ENCODE data around the gene CD180. TPM values are rescaled to one million over a fixed set of nuclear protein-coding genes. Genes with fewer than 3 reads are reported as not detected.

The CD180 gene
- total RNA-seq, 3 donors from 2014 or later: 0.87 to 1.4 (median 1.3) TPM

- TF ChIP-seq, protein P1, sequence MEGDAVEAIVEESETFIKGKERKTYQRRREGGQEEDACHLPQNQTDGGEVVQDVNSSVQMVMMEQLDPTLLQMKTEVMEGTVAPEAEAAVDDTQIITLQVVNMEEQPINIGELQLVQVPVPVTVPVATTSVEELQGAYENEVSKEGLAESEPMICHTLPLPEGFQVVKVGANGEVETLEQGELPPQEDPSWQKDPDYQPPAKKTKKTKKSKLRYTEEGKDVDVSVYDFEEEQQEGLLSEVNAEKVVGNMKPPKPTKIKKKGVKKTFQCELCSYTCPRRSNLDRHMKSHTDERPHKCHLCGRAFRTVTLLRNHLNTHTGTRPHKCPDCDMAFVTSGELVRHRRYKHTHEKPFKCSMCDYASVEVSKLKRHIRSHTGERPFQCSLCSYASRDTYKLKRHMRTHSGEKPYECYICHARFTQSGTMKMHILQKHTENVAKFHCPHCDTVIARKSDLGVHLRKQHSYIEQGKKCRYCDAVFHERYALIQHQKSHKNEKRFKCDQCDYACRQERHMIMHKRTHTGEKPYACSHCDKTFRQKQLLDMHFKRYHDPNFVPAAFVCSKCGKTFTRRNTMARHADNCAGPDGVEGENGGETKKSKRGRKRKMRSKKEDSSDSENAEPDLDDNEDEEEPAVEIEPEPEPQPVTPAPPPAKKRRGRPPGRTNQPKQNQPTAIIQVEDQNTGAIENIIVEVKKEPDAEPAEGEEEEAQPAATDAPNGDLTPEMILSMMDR (IDR thresholded peaks at IDR 0.05): no peak
- Histone ChIP-seq H3K4me1 (ENCODE audit: low read depth) (no peaks in the 10 kb centered on the region), H3K4me3 (no peak overlapping the region), H3K9me3 (no peaks in the 10 kb centered on the region), H3K36me3 (ENCODE audit: low read depth) (no peaks in the 10 kb centered on the region)
- DNase-seq (no peak), ATAC-seq (no peak)
- intact Hi-C loops (cut with DNase I, micrococcal nuclease): no loop called here
These were observed 35.6 kb downstream of the CD180 start for GRCh38 chr5:67160985-67161384.

- Histone ChIP-seq H3K4me3 (no peak overlapping the region), H3K9me3 (no peaks in the 10 kb centered on the region), H3K36me3 (ENCODE audit: low read depth) (no peaks in the 10 kb centered on the region), H3K4me1 (ENCODE audit: low read depth) (no peaks in the 10 kb centered on the region)
- no peak for ATAC-seq
- TF ChIP-seq, protein P1 (IDR thresholded peaks at IDR 0.05): no peak
- intact Hi-C loops (cut with DNase I, micrococcal nuclease): no loop called here
- DNase-seq: no peak
These were observed 36.3 kb downstream of the CD180 start for GRCh38 chr5:67160272-67160671.

- peak in 2 of 3 donors; percentile 45 to 67 for DNase-seq
- TF ChIP-seq, protein P1 (IDR thresholded peaks at IDR 0.05): peak; percentile 67
- Histone ChIP-seq H3K36me3 (ENCODE audit: low read depth) (no peaks in the 10 kb centered on the region), H3K4me3 (no peak overlapping the region), H3K4me1 (ENCODE audit: low read depth) (no peaks in the 10 kb centered on the region), H3K9me3 (no peaks in the 10 kb centered on the region)
- peak; percentile 61 for ATAC-seq
- intact Hi-C loops (cut with DNase I, micrococcal nuclease): no loop called here
These were observed 39.5 kb downstream of the CD180 start for GRCh38 chr5:67156976-67157583.

GRCh38 chr5:67154556-67155206, 41.9 kb downstream of the CD180 start:
- ATAC-seq (peak; percentile 54), DNase-seq (no peak)
- intact Hi-C loops (cut with DNase I, micrococcal nuclease): no loop called here
- no peaks in the 10 kb centered on the region for H3K36me3 ChIP-seq (ENCODE audit: low read depth)
- no peaks in the 10 kb centered on the region for H3K9me3 ChIP-seq
- TF ChIP-seq, protein P1 (IDR thresholded peaks at IDR 0.05): no peak
- H3K4me1 ChIP-seq (ENCODE audit: low read depth): no peaks in the 10 kb centered on the region
- no peak overlapping the region for H3K4me3 ChIP-seq

GRCh38 chr5:67153292-67153691, 43.3 kb downstream of the CD180 start:
- ATAC-seq: peak; percentile 53

More at GRCh38 chr5:67153292-67153691, 43.3 kb downstream of the CD180 start:
- Histone ChIP-seq H3K4me3 (no peak overlapping the region), H3K4me1 (ENCODE audit: low read depth) (no peaks in the 10 kb centered on the region), H3K36me3 (ENCODE audit: low read depth) (no peaks in the 10 kb centered on the region), H3K9me3 (no peaks in the 10 kb centered on the region)
- TF ChIP-seq, protein P1 (IDR thresholded peaks at IDR 0.05): no peak
- intact Hi-C loops (cut with DNase I, micrococcal nuclease): no loop called here
- DNase-seq: no peak
